CD4-positive, alpha-beta T cell treated with Interleukin-6 at 100 ng/mL for 8 hours (primary cell): ENCODE results near the gene MCM3AP.

ENCODE experiments used
- DNase-seq: peaks from one replicate; pipeline ENCODE4 v3.0.0-alpha.2; 2020; ENCODE audit warnings: mixed read lengths, low spot score

Gene MCM3AP

DNA sequence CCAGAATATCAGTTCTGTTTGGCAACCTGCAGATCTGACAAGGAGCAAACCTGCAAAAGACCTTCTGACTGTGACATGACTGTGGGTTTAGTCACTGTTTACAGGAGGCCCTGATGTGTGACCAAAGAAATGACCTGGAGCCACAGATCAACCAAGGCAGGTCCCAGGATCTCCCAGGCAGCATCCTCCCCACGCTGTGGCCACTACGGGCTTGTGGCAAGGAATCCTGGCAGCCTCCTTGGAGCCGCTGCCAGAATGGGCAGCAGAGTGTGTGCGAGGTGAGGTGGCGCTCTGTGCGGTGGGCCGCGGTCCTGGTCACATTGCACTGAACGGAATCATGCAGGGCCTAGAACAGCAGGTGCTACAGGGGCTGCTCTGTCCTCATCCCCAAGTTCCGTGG, 15.9 kb downstream of the MCM3AP start:
- no peak for DNase-seq

- DNase-seq, result no peak
Measured at GRCh38 chr21:46268371-46268770, 17.0 kb downstream of the MCM3AP start.

GRCh38 chr21:46266946-46267345, 18.5 kb downstream of the MCM3AP start:
- DNase-seq, result no peak

DNA sequence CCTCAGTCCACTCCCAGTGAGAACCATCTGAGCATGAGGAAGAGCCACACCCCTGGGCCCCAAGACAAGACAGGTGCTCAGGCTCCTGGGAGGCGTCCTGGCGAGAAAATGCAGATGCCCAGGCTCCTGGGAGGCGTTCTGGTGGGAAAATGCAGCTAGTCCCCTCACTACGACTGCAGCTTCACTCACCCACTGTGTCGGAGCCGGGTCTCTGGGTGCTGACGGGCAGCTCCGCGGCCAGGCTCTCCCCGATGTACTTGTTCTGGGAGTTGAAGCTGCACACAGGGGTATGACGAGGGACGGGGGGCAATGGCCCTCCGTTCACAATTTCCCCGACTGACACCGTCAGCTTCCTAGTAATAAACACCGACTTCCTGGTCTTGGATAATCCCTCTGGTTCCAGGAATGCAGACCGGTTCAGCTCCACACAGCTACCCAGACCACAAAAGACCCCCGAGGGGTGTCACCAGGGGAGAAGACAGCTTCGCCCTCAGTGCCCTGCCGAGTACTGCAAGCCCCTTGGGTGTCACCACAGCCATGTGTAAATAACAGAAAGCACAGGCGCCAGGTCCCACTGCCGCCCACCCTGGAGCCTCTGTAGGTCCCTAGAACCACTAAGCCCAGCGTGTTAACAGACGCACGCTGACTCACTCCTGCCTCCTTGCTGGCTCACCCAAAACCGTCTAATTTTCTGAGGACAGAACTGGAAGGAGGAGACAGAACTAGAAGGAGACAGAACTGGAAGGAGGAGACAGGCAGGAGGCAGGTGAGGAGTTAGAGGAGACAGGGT, 19.5 kb downstream of the MCM3AP start:
- DNase-seq, result no peak

- no peak for DNase-seq
Measured at GRCh38 chr21:46264690-46265144, 20.7 kb downstream of the MCM3AP start.

- no peak for DNase-seq
Measured at GRCh38 chr21:46264046-46264689, 21.2 kb downstream of the MCM3AP start.

DNA sequence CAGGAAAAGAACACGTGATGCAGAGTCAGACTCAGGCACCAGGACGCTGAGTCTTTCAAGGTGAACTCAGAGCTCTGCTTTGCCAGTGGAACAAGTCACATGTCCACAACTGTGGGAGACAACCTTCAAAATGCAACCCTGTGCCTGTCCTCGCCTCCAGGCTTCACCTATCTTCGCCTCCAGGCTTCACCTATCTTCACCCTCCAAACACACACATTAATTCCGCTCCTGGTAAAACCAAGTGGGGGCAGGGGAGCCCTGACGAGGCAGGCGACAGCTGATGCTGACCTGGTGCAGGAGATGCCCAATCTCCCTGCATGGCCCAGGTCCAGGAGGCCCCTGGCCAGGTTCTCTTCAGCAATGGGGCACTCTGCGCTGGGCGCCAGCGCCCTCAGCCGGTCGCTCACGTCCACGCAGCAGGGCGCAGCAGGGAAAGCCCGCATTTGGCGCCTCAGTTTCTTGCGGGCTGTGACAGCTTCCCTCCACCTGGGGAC, 28.9 kb downstream of the MCM3AP start:
- no peak for DNase-seq

- no peak for DNase-seq
Measured at GRCh38 chr21:46255758-46256337, 29.6 kb downstream of the MCM3AP start.

DNA sequence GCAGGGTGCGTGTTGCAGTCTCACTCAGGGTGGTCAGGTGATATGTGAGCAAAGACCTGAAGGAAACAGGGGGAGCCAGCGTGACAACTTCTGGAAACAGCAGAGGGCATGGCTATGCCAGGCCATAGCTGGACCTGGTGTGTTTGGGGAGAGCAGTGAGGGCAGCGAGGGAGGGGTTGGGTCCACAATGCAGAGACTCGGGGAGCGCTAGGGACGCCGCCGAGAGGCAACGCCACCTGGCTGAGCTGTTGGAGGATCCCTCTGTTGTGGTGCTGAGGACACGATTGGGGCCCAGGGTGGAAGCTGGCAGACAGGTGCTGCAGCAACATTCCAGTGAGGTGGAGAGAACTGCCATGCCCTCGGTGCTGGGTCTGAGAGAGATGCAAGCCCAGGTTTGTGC, 30.2 kb downstream of the MCM3AP start:
- no peak for DNase-seq

DNA sequence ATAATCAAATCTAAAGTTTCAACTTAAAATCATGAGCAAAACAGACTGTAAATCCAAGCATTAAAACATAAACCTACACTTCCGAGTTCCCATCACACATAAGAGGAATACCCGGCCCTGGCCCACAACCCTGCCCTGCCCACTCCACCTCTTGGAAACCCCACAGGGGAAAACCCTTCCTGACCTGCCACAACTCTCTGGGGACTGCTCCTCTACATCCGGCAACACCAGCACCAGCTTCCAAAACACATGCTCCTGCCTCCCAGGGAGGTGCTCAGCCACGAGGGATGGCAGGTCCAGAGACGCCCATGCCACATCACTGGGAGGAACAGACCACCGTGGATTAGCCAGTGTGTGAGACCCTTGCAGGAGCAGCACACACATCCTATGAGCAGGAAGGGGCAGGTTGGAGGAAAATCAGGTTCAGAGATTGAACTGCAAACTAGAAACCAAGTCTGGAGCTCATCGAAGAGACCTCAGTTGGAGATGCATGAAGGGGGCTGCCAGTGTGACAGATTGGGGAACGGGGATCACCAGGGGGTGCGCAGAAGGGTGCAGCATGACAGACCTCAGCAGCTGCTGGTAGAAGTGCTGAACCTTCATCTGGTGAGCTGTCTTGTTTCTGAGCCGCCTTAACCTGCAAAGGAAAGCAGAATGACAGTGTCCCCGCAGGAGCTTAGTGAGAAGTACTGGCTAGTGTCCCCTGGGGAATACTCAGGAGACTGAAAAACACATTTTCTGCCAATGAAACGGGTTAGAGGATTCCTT, 31.0 kb downstream of the MCM3AP start:
- no peak for DNase-seq

GRCh38 chr21:46253610-46254124, 31.7 kb downstream of the MCM3AP start:
- peak; percentile 40 for DNase-seq

GRCh38 chr21:46252840-46253239, 32.6 kb downstream of the MCM3AP start:
- DNase-seq, result no peak

GRCh38 chr21:46250146-46250725, 35.2 kb downstream of the MCM3AP start:
- DNase-seq, result no peak

DNA sequence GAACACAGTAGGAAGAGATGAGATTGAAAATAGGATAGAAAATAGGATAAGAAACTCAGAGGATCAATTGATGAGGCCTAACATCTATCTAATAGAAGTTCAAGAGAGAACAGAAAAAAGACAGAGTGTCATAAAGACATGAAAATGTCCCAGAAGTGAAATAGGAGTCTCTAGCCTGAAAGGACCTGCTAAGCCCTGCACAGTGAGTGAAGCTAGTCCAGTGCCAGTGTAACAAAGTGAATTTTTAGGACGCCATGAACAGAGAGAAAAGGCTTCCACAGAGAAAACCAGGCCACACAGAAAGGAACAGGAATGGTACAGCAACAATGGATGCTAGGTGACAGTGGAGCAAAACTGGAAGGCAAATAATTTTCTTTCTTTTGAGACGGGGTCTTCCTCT, 36.6 kb downstream of the MCM3AP start:
- DNase-seq, result no peak

DNA sequence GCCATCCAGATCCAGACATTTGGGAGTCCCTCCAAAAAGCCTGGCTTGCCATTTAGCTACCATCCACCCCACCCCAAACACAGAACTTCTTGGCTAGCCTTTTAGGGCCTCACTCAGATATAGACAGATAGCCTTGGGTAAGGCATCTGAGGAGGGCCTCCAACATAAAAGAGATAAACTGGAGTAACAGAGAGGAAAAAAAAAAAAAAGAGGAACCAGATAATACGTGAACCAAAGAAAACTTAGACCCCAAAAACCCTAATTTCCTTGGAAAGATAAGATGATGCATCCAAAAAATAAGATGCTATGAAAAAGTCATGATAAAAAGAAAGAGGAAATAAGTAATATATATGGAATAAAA, 37.0 kb downstream of the MCM3AP start:
- no peak for DNase-seq

GRCh38 chr21:46247699-46248421, 37.6 kb downstream of the MCM3AP start:
- DNase-seq, result no peak

DNA sequence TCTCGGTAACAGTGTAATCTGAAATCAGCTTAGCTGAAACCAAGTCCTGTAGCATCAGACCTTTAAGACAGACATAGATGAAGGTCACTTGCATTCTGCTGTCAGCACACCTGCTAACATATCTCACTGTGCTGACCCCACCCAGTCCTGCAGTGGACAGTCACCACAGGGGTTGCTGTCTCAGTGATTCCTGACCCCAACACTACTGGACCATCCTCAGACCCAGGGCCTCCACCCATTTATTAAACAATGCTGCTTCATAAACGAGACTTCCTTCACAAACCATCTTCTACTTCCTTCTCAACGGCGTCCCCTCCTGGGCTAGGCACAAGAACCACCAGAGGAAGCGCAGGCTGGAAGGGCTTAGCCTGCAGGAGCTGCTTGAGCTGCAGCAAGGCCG, 39.1 kb downstream of the MCM3AP start:
- DNase-seq, result no peak

- no peak for DNase-seq
Measured at GRCh38 chr21:46245213-46245915, 40.0 kb downstream of the MCM3AP start.

DNA sequence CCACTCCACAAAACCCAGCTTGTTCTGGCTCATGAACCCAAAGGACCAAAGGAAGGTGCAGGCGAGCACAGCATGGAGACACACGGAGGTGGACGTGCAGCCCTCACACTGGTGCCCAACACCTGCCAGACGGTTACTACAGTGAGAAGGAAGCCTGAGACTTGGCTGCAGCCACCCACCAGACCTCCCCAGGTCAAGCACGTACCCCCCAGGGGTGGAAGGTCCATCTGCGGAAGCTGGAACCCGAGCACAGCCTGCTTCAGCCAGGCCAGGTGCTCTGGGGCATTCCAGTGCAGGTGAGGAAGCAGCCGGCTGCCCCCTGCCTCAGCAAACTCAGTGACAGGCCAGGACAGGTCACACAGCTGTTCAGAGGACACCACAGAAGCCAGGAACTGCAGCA, 40.8 kb downstream of the MCM3AP start:
- DNase-seq, result no peak

DNA sequence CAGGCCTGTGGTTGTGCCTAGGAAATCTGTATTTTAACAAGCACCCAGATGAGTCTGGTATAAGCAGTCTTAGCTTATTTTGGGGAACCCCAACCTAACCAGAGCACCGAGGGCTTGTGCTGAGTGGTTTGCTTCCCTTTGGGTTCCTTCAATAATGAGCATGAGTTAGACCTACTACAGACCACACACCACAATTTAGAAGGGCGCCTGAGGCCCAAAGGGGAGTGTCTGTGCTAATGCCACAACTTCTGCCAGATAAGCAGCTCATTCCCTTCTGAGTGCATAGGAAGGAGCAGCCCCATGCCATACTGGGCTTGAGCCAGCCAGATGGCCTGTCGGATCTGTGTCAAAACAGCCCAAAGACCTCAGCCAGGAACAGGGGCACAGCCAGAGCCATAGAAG, 41.5 kb downstream of the MCM3AP start:
- DNase-seq, result no peak

DNA sequence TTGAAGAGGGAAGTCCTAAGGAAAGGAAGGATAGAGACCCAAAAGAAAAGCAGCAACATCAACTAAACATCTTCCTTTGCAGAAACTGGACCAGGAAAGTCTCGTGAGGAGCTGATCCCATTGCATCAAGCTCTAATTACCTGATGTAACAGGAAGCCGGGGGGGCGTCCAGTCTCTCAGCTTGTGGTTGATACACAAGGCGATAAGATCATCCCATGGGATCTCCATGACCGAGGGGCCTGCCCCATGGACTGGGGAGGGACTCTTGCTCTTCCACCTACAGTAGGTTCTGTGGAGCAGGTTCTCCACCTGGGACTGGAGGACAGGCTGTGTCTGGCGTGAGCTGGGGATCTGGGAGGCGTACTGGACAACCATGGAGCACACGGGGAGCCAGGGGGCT, 42.1 kb downstream of the MCM3AP start:
- no peak for DNase-seq
